ENCODE measurements around the gene ARHGAP15.

DNA sequence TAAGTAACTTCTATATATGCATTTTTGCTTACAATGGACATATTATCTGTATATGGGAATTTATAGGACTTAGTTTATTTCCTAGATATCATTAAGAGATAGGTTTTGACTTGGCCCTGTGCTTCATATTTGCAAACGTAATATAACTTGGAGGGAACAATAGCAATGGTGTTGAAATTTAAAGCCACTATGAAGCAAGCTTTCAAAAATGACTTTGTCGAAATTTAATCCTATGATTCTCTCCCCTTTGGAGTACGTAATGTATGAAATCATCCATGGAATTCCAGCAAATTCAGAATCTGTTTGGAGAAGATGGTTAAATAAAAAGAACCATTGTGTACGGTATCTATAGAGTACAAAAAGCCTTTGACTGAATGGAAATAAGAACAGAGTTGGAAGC, 486.3 kb downstream of the ARHGAP15 start:
- TF ChIP-seq CTCF (conservative IDR thresholded peaks at IDR 0.05) (no peak), EZH2 (IDR thresholded peaks at IDR 0.05; ENCODE audit: low read depth) (no peak)
